GM10266 (cell line): Measurements from ENCODE around the gene NAA60.
A peak's percentile ranks its signal among the peaks of the same experiment; 100 is the strongest.

Experiments
- DNase-seq: peaks from one replicate; pipeline ENCODE4 v3.0.0; 2012; ENCODE audit errors: extremely low spot score
- TF ChIP-seq, protein P1 (sequence below): IDR thresholded peaks from 2 replicates; pipeline ENCODE4 v1.5.1; 2012; ENCODE audit warnings: mild to moderate bottlenecking, low read depth; ENCODE audit not compliant: control insufficient read depth, insufficient read depth; ENCODE audit errors: missing control alignments

The NAA60 gene

GRCh38 chr16:3431779-3432219, 11.7 kb upstream of the NAA60 start:
- DNase-seq, result no peak
- TF ChIP-seq, protein P1, sequence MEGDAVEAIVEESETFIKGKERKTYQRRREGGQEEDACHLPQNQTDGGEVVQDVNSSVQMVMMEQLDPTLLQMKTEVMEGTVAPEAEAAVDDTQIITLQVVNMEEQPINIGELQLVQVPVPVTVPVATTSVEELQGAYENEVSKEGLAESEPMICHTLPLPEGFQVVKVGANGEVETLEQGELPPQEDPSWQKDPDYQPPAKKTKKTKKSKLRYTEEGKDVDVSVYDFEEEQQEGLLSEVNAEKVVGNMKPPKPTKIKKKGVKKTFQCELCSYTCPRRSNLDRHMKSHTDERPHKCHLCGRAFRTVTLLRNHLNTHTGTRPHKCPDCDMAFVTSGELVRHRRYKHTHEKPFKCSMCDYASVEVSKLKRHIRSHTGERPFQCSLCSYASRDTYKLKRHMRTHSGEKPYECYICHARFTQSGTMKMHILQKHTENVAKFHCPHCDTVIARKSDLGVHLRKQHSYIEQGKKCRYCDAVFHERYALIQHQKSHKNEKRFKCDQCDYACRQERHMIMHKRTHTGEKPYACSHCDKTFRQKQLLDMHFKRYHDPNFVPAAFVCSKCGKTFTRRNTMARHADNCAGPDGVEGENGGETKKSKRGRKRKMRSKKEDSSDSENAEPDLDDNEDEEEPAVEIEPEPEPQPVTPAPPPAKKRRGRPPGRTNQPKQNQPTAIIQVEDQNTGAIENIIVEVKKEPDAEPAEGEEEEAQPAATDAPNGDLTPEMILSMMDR, result no peak

DNA sequence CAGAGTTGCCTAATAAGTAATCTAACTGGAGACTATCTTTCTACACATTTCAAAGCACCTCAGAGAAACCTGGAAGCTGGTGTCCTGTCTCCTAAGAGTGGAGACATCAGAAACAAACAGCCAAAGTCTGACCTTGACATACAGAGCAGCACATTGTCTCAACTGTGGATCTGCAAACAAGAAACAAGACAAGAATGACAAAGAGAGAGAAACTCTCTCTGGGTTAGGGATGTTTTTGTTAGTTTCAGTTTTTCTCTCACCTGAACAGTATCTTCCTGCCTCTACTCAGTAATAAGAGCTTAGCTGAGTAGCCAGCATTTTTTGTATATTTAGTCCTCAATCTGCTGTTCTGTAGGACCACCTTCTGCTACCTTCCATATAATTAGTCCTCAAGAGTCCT, 9.1 kb upstream of the NAA60 start:
- DNase-seq, result no peak
- TF ChIP-seq, protein P1, result no peak

DNA sequence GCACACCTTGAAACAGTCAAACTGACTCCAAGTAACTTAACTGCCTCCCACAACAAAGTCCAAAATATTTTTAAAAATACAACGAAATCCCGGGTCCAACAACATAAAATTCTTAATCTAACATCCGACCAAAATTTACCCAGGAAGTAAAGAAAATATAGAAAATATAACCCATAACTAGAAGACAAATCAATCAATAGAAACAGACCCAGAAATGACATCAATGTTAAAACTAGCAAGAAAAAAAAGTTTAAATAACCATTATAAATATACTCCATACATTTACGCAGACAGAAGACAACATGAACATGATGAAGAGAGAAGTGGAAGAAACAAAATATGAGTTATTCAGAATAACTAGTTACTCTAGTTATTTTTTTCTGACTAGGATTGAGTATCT, 3.8 kb upstream of the NAA60 start:
- DNase-seq, result no peak
- TF ChIP-seq, protein P1, result no peak

- no peak for DNase-seq
- TF ChIP-seq, protein P1, result no peak
Measured at GRCh38 chr16:3444032-3444388, 530 bp downstream of the NAA60 start.

DNA sequence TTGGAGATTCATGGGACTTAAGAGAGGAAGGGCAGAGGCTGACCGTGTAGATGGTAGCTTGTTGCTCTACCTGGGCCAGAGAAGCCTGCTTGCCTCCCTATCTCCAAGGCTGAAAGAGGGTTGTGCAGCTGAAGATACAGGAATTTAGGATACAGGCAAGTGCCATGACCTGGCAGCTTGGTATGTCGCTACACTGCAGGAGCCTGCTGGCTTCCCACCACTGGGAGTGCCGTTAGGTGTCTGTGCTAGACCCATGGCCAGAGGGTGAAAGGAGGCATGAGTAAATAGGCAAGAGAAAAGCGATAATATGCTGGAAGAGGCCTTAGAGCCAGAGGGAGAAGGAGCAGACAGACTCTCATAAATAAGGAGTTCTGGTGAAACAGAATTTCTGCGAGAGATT, 10.6 kb downstream of the NAA60 start:
- no peak for DNase-seq
- TF ChIP-seq, protein P1, result no peak

- TF ChIP-seq, protein P1, result no peak
- no peak for DNase-seq
Measured at GRCh38 chr16:3454631-3455147, 11.2 kb downstream of the NAA60 start.

DNA sequence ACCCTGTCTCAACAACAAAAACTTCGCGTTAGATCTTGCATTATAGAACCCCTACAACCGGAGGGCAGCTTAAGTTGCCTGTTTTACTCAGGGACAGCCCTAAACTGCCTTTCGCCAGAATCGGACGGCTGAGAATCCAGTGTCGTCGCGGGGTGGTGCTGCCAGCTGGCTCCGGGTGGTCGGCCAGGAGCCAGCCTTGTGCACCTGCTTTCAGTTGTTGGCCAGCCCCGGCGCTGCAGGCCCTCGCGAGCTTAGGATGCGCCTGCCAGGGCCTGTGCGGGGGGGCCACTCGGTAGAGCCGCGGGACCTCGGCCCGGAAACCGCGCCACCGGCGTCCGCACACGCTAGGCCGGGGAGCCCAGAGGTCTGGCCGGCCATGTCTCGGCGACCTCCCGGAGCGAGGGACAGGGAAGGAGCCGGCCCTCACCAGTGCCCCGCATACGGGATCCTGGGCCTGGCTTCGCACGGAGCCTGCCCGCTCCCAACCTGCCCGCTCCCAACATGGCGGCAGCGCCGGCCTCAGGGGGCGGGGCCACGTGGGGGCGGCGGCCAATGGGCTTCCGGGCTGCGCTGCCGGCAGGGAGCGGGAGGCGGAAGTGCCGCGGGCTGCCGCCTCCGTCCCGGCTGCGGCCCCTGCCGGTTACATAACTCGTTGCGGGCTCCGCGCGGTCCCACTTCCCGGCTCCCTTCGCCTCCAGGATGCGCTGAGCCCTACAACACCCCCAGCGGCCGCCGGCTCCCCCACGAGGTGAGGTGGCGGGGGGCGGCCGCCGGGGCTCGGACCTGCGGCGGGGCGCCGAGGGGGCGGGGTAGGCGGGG, 14.2 kb downstream of the NAA60 start:
- peak; percentile 100 for DNase-seq
- TF ChIP-seq, protein P1, result peak; percentile 59
